IPS-NIHi11 (cell line): ENCODE results near the gene ANKRD44.

ENCODE experiments used
- DNase-seq: peaks from one replicate; pipeline ENCODE4 v3.0.0; 2012; ENCODE audit warnings: mixed read lengths, low spot score

Gene ANKRD44

DNA sequence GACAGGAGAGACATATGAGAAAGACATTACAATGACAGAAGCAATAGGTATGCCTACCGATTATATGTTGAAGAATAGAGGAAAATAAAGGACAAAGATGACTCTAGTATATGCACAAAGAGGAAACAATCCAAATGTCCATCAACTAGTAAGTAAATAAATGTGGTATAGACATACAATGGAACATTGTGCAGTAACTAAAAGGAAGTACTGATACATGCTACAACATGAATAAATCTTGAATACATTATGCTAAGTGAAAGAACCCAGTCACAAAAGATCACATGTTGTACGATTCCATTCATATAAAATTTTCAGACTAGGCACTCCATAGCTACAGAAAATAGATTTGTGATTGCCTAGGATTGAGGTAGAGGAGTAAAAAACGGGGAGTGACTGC, 355.5 kb downstream of the ANKRD44 start:
- DNase-seq, result no peak

DNA sequence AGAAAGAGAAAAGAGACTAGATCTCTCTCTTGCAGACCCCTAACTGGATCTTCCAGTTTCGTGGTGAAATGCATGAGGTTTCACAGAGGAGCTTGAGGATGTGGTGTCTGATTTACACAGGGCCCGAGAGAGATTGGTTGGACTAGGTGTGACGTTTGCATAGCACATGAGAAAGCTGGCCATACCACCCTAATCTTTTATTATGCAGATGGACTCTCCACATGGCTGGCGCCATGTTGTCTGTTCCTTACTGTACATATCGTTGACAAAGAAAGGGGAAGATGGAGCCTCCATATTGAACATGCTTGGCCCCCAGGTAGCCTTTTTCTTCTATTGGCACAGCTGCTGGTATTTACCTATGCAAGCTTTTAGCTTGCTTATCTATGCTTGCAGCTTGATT, 356.6 kb downstream of the ANKRD44 start:
- DNase-seq, result no peak

DNA sequence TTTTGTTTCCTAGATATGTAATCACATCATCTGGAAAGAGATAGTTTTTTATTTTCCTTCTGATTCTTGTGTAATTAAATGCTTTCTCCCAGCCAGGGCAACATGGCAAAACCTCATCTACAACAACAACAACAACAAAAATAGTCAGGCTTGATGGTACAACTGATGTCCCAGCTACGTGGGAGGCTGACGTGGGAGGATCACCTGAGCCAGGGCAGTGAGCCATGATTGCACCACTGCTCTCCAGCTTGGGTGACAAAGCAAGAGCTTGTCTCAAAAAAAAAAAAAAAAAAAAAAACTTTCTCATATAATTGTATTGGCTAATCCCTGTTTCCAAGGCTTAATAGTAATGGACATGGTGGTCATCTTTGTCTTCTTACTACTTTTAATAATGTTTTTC, 357.6 kb downstream of the ANKRD44 start:
- no peak for DNase-seq

DNA sequence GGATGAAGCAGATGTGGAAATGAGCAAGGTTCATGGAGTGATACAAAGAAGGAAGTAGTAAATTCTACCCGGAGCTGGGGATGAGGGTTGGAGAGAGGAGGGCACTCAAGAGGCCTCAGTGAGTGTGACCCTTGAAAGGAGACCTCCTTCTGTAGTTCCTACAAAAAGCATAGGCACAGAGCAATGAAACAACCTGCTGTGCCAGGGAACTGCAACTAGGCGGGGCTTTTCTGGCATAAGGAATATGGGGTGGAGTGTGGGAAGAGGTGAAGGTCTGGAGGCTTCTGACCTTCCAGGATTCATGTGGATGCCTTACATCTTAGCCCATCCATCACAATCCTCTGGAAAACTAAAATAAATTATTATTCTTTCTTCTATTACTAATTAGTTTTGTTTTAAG, 358.6 kb downstream of the ANKRD44 start:
- no peak for DNase-seq

DNA sequence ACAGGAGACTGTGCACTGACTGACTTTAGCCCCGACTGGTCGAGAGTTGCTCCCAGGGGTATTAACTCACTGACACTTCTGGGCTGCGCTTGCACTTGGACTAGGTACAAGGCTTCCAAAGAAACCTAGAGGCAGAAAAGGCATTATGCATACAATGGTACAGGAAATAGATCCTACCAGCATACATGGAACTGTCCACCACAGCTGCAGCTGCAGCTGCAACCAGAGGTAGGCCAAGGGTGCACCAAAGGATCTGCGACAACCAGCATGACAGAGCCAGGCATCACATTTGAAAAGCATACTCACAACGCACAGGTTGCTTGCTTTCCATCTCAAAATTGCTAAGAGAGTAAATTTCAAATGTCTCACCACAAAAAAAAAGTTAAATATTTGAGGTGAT, 361.5 kb downstream of the ANKRD44 start:
- DNase-seq, result no peak

DNA sequence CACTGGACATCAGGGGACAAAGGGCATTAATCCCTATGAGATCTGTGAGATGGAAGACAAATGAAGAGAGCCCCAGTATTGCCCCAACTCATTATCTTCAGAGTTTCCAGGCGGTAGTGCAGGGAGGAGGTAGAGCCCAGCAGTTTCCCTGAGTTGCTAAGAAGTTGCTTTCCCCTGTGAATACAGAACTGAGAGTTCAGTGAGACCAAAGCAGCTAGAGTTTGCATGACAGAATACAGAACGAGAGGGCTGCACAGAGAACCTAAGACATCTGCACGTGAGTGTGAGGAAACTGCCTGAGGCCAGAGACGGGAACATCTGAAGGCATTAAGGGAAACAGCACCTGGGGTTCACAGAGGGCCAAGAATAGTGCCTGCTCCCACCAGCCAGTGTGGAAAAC, 366.0 kb downstream of the ANKRD44 start:
- no peak for DNase-seq

DNA sequence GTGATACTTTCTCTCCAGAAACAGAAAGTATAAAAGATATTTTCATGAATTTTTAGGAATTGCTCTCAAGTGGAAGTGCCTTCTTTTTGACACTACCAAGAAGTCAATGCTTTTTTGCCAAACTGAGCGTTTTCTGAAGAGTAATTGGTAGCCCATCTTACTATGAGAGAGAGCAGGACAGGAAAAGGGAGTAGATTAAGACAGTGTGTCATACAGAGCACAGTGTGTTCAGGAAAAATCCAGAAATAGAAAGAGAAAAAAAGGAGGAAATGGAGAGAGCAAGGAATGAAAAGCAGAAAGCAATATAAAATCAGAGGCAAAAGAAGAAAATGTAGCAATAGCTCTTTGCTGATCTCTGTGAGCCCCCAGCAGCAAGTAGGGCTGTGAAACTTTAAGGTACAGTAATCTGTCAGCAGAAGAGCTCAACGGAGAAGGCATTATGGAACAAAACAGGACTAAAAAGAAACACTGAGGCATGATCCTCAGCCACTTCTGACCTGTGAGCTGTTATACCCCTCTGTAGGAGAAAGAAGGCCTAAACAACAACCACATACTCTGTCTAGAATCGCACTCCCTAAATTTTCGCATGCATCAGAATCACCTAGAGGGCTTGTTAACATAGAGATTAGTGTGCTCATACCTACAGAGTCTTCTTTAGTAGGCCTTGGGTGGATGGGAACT, 369.0 kb downstream of the ANKRD44 start:
- DNase-seq, result no peak

DNA sequence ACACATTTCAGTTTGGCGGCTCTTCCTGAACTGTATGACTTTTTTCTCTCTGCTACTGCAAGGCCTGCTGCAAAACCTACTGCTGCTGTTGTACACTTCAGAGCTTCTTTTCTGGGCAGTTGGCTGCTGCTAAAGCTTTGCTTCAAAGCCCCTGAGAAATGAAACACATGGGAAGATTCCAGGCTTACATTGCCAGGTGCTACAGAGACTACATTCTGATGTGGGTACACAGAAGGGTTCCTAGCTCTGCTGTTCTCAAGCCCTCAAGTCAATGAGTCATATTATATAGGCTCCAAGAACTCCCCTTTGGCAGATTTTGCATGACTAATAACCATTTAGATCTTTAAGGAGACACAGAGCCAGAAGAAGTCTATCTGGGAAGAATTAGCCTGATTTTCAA, 371.2 kb downstream of the ANKRD44 start:
- no peak for DNase-seq
